KOPT-K1 (cell line): Measurements from ENCODE around the gene MRPL58.

Experiments used
- H3K27ac ChIP-seq: fragments of 200-600 bp; sonication (generic); 2 replicates; pipeline ENCODE4 v1.5.1; 2016; ENCODE audit warnings: antibody characterized with exemption, mild to moderate bottlenecking, low read depth, low read length; ENCODE audit not compliant: poor library complexity, severe bottlenecking
- H3K36me3 ChIP-seq: fragments of 200-600 bp; sonication (generic); 2 replicates; pipeline ENCODE4 v1.5.1; 2017; ENCODE audit warnings: antibody characterized with exemption, mild to moderate bottlenecking, low read length, moderate library complexity; ENCODE audit not compliant: insufficient read depth
- H3K9me3 ChIP-seq: fragments of 200-600 bp; sonication (generic); 2 replicates; pipeline ENCODE4 v1.5.1; 2017; ENCODE audit warnings: antibody characterized with exemption, low read length, mild to moderate bottlenecking; ENCODE audit not compliant: insufficient read depth, poor library complexity, severe bottlenecking

The MRPL58 gene

GRCh38 chr17:75063626-75064025 is 51.2 kb downstream of the MRPL58 start:
- no peak overlapping the region for H3K27ac ChIP-seq
- H3K9me3 ChIP-seq: no peaks in the 10 kb centered on the region
- H3K36me3 ChIP-seq: peaks cover 66% of the 10 kb centered on the region

- H3K36me3 ChIP-seq: peaks cover 66% of the 10 kb centered on the region
- H3K9me3 ChIP-seq: no peaks in the 10 kb centered on the region
- H3K27ac ChIP-seq: no peak overlapping the region
These were observed 51.6 kb downstream of the MRPL58 start for GRCh38 chr17:75064040-75064439.

GRCh38 chr17:75064460-75064859 is 52.0 kb downstream of the MRPL58 start:
- Histone ChIP-seq H3K9me3 (no peaks in the 10 kb centered on the region), H3K36me3 (peaks cover 62% of the 10 kb centered on the region), H3K27ac (no peak overlapping the region)

GRCh38 chr17:75064867-75065561 is 52.5 kb downstream of the MRPL58 start:
- peaks cover 56% of the 10 kb centered on the region for H3K36me3 ChIP-seq
- no peaks in the 10 kb centered on the region for H3K9me3 ChIP-seq
- no peak overlapping the region for H3K27ac ChIP-seq

- no peak overlapping the region for H3K27ac ChIP-seq
- H3K36me3 ChIP-seq: peaks cover 50% of the 10 kb centered on the region
- no peaks in the 10 kb centered on the region for H3K9me3 ChIP-seq
These were observed 53.2 kb downstream of the MRPL58 start for GRCh38 chr17:75065562-75066151.

GRCh38 chr17:75067856-75068255 is 55.4 kb downstream of the MRPL58 start:
- peak overlapping the region; percentile 51 for H3K27ac ChIP-seq

GRCh38 chr17:75068750-75069149 is 56.3 kb downstream of the MRPL58 start:
- Histone ChIP-seq H3K9me3 (no peaks in the 10 kb centered on the region), H3K36me3 (peaks cover 19% of the 10 kb centered on the region), H3K27ac (no peak overlapping the region)

More at GRCh38 chr17:75067856-75068255, 55.4 kb downstream of the MRPL58 start:
- Histone ChIP-seq H3K9me3 (no peaks in the 10 kb centered on the region), H3K36me3 (peaks cover 28% of the 10 kb centered on the region)

GRCh38 chr17:75069783-75070182 is 57.3 kb downstream of the MRPL58 start:
- Histone ChIP-seq H3K9me3 (no peaks in the 10 kb centered on the region), H3K27ac (no peak overlapping the region), H3K36me3 (peaks cover 9% of the 10 kb centered on the region)
